ENCODE results near the gene MRPL10. TPM values are rescaled to one million over a fixed set of nuclear protein-coding genes. Genes with fewer than 3 reads are reported as not detected.

MRPL10 gene
- total RNA-seq, 4 donors from 2014 or later = 23.2 to 36.6 (median 30.0) TPM

DNA sequence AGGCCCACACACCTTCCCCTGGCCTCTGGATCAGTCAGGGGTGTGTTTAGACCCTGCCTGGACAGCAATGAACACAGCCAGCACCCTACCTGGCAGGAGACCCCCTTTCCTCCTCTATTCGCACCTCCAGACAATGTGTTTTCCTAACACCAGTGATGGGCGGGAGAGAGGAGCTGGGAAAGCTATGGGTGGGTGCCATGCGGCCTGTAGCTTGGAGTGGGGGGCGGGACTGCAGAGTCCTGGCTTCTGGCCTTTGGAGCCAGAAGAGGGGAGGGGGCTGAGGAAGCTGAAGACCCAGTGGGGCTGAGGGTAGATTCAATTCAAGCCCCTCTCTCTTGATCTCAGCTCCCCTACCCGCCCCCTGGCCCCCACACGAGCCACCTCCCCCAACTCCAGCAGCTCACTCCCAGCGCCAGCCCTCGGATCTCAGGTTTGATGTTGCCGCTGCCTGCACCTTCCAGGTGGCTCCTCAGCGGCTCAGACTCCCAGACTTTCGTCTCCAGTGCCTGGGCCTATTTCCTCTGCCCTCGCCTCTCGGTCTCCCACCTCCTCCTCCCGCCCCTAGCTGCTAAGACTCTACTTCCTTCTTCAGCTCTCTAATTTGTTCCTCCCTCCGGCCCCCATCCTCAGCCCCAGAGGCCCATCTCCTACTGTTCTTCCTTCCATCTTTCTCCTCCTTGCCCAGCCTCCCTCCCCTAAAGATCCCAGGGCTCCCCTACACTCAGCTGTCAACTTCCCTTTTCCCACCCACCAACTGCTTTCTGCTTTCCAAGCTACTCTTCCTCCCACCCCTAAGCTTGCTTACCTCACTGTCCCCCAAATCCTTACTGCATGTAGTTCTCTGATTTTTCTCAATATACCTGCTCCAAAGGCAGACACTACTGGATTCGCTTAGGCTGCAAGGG, 26.5 kb upstream of the MRPL10 start:
- Histone ChIP-seq H3K27me3 (peaks cover 4 to 85% (median 18%) of the 10 kb centered on the region in 4 donors), H3K36me3 (no peaks in the 10 kb centered on the region), H3K27ac (no peak overlapping the region), H3K4me3 (no peak overlapping the region), H3K9me3 (no peaks in the 10 kb centered on the region), H3K4me1 (peaks cover 3 to 4% (median 4%) of the 10 kb centered on the region in 3 donors)
- intact Hi-C loops (cut with DNase I) = no loop called here
- no peak for DNase-seq
- 72% methylated on average over 12 to 14 of the region's 16 CpGs for WGBS, 2 donors
- TF ChIP-seq POLR2A (IDR thresholded peaks at IDR 0.05) = no peak
- TF ChIP-seq, protein P1, sequence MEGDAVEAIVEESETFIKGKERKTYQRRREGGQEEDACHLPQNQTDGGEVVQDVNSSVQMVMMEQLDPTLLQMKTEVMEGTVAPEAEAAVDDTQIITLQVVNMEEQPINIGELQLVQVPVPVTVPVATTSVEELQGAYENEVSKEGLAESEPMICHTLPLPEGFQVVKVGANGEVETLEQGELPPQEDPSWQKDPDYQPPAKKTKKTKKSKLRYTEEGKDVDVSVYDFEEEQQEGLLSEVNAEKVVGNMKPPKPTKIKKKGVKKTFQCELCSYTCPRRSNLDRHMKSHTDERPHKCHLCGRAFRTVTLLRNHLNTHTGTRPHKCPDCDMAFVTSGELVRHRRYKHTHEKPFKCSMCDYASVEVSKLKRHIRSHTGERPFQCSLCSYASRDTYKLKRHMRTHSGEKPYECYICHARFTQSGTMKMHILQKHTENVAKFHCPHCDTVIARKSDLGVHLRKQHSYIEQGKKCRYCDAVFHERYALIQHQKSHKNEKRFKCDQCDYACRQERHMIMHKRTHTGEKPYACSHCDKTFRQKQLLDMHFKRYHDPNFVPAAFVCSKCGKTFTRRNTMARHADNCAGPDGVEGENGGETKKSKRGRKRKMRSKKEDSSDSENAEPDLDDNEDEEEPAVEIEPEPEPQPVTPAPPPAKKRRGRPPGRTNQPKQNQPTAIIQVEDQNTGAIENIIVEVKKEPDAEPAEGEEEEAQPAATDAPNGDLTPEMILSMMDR (IDR thresholded peaks at IDR 0.05) = no peak

DNA sequence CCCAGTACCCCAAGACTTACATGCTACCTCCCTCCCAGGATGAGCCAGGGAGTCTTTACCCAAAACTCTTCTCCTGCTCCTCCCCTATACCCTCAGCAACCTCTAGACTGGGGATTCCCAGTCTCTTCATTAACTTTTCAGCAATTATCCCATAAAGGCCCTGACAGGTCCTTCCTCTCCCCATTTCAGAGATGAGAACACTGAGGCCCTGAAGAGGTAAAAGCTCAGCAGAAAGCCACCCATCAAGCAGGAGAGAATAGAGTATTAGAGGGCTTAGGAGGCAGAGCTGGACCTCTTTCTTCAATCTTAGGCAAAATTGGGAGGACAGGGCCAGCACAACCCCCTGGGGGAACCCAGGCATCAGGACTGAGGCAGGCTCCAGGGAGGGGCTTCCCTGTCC, 25.5 kb upstream of the MRPL10 start:
- Histone ChIP-seq H3K27me3 (peaks cover 9 to 94% (median 26%) of the 10 kb centered on the region in 4 donors), H3K9me3 (no peaks in the 10 kb centered on the region), H3K27ac (no peak overlapping the region), H3K4me3 (no peak overlapping the region), H3K36me3 (no peaks in the 10 kb centered on the region), H3K4me1 (peaks cover 0 to 11% (median 2%) of the 10 kb centered on the region in 3 donors)
- TF ChIP-seq POLR2A (IDR thresholded peaks at IDR 0.05) = no peak
- TF ChIP-seq, protein P1 (IDR thresholded peaks at IDR 0.05) = no peak
- DNase-seq = no peak
- intact Hi-C loops (cut with DNase I) = no loop called here

DNA sequence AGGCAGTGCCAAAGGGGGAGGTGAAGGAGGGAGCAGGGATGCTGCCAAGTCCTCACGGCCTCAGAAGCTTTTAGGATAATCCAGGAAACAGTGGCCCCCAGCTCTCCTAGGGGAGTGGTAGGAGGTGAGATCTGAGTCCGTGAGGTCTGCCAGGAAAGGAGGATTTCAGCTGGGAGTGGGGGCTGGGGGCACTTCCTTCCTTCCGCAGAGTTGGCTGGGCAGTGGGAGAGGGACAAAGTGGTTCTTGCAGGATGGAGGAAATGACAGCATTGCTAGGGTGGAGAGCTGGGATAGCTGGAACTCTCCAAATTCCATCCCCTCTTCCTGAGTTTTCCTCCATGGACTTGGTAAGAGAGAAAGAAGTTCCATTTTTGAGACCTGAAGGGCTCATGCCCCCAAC, 24.4 kb upstream of the MRPL10 start:
- Histone ChIP-seq H3K36me3 (no peaks in the 10 kb centered on the region), H3K4me3 (no peak overlapping the region), H3K27ac (no peak overlapping the region), H3K27me3 (peaks cover 12 to 95% (median 28%) of the 10 kb centered on the region in 4 donors), H3K9me3 (no peaks in the 10 kb centered on the region), H3K4me1 (peaks cover 9 to 21% (median 12%) of the 10 kb centered on the region in 3 donors)
- no peak for TF ChIP-seq POLR2A (IDR thresholded peaks at IDR 0.05)
- TF ChIP-seq, protein P1 (IDR thresholded peaks at IDR 0.05) = no peak
- DNase-seq = no peak
- intact Hi-C loops (cut with DNase I) = no loop called here
- WGBS, 2 donors = 7 to 48% methylated on average over 2 to 3 of the region's 3 CpGs

DNA sequence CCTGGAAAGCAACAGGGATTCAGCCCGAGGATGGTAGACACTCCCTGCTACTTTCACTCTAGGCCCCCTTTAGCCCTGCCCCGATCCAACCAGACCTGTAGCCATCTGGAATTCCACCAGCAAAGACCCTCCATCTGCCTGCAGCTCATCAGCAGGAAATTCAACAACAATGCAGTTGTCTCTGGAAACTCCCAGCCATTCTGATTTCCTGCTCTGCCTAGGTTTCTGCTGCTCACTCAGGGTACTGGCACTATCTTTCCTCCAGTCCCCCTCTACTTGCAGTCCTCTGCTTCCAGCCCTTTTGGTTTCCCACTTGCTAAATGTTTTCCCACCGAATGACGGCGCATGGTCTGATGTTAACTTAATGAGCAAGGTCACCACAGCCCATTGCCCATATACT, 22.3 kb upstream of the MRPL10 start:
- Histone ChIP-seq H3K27me3 (peaks cover 12 to 99% (median 28%) of the 10 kb centered on the region in 4 donors), H3K4me3 (no peak overlapping the region), H3K36me3 (no peaks in the 10 kb centered on the region), H3K27ac (no peak overlapping the region), H3K9me3 (no peaks in the 10 kb centered on the region), H3K4me1 (peaks cover 9 to 36% (median 25%) of the 10 kb centered on the region in 3 donors)
- intact Hi-C loops (cut with DNase I) = no loop called here
- DNase-seq = no peak
- TF ChIP-seq, protein P1 (IDR thresholded peaks at IDR 0.05) = no peak
- no peak for TF ChIP-seq POLR2A (IDR thresholded peaks at IDR 0.05)
- 40 to 66% methylated on average over 3 to 5 of the region's 5 CpGs for WGBS, 2 donors
